Stimulated activated CD8-positive, alpha-beta memory T cell treated with anti-CD3 and anti-CD28 coated beads, Interleukin-15, amount 100 ng/mL, for 24 hours (primary cell): ENCODE results near the gene CCDC159.
"Not testable (repeated sequence)": the region's sequence is repeated elsewhere in the genome, so short reads cannot be mapped to it uniquely, and the experiment has no call there.

Experiments
- DNase-seq: peaks from one replicate; pipeline ENCODE4 v3.0.0-alpha.2; 2020; ENCODE audit warnings: low read depth

CCDC159 gene

DNA sequence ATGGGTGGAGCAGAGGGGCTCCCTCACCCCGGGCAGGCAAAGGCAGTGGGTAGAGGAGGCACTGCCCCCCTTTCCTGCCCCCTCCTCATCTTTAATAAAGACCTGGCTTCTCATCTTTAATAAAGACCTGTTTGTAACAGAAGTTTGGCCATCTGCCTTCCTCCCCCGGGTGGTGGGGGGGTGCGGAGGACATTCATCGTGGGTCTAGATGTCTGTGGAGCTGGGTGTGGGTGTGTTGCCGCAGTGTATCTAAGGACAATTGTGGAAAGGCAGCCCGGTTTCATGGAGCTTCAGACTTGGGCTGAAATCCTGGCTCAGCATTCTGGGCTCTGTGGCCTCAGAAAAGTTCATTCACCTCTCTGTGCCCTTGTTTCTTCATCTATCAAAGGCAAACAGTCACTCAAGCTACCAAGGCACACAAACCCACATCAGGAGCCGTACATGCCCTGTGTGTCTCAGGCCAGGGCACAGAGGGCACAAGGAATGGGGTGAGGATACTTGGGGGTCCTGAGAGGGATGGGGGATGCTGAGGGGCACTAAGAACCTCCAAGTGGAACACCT lies 19.3 kb downstream of the CCDC159 start:
- no peak for DNase-seq

- no peak for DNase-seq
Observed at GRCh38 chr19:11367528-11367927, 21.2 kb downstream of the CCDC159 start.

GRCh38 chr19:11370744-11371143 lies 24.4 kb downstream of the CCDC159 start:
- no peak for DNase-seq

GRCh38 chr19:11373166-11373884 lies 27.0 kb downstream of the CCDC159 start:
- no peak for DNase-seq

- DNase-seq, result no peak
Observed at GRCh38 chr19:11373885-11374432, 27.6 kb downstream of the CCDC159 start.

DNA sequence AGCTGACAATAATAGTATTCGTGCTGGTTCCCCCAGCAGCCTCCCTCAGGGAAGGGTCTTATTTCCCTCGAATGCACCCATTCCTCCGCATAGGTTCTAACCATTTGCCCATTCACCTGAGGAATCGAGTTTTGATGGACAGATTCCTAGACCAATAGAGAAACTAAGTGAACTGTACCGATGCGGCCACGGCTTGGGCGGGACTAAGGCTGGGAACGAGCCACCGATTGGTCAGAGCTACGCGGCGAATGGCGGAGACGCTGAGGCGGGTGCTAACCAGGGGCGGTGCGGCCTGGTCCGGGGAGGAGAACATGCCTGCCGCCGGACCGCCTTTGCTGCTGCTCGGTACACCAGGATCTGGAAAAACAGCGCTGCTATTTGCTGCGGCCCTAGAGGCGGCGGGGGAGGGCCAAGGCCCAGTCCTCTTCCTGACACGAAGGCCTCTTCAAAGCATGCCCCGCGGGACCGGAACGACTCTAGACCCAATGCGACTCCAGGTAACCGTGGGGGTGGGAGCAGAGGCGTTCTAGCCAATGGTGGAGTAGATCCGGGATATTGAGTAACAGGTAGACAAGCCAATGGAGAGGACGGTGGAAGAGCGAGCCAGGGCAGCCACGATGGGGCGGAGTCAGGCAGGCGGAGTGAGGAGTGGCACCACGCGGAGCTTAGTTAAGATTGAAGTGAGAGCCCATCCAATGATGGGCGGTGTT lies 28.3 kb downstream of the CCDC159 start, which contains the start of gene SWSAP1:
Gene SWSAP1, plus strand, starts transcription at position 234 of the 710 bp plus-strand sequence. Its CDS starts 15 bp downstream, at position 249.
- peak; percentile 84 for DNase-seq

DNA sequence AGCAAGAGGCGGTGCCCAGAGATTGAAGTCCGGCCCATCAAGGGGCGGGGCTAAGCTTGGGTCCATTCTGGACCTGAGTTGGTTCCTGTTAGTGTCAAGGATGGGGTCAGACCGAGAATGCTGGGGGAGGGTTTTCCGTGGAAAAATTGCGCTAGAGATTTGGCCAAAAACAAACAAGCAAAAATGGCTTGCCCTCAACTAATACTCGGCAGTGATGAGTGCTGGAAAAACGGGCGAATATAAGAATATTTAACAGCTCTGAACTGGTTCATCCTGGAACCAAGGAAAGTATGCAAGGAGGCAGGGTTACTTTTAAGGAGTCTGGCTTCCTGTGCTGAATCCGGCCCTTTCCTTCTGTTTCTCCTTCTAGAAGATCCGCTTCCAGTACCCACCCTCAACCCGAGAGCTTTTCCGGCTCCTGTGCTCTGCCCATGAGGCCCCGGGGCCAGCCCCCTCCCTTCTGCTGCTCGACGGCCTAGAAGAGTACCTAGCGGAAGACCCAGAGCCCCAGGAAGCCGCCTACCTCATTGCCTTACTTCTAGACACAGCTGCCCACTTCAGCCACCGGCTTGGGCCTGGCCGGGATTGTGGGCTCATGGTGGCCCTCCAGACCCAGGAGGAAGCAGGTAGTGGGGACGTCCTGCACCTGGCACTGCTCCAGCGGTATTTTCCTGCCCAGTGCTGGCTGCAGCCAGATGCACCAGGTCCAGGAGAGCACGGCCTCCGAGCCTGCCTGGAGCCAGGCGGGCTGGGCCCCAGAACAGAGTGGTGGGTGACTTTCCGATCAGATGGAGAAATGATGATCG lies 29.0 kb downstream of the CCDC159 start:
- DNase-seq, result no peak

DNA sequence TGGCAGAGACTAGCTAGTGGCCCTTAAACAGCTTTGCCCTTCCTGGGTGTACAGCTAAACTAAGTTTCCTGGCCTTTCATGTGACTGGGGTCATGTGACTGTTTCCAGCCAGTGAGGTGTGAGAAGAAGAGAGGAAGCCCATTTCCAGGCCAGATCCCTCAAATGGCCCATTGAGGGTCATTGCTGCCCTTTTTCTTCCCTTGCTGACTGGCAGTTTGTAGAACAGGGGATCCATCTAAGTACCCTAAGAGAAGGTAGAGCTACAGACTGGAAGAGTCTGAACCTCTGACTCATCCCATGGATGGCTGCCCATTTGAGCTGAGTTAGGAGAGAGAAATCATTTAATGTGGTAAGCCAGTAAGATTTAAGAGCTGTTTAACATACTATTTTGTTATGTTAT lies 30.9 kb downstream of the CCDC159 start:
- no peak for DNase-seq

- DNase-seq, result no peak
Observed at GRCh38 chr19:11377756-11378155, 31.4 kb downstream of the CCDC159 start.

DNA sequence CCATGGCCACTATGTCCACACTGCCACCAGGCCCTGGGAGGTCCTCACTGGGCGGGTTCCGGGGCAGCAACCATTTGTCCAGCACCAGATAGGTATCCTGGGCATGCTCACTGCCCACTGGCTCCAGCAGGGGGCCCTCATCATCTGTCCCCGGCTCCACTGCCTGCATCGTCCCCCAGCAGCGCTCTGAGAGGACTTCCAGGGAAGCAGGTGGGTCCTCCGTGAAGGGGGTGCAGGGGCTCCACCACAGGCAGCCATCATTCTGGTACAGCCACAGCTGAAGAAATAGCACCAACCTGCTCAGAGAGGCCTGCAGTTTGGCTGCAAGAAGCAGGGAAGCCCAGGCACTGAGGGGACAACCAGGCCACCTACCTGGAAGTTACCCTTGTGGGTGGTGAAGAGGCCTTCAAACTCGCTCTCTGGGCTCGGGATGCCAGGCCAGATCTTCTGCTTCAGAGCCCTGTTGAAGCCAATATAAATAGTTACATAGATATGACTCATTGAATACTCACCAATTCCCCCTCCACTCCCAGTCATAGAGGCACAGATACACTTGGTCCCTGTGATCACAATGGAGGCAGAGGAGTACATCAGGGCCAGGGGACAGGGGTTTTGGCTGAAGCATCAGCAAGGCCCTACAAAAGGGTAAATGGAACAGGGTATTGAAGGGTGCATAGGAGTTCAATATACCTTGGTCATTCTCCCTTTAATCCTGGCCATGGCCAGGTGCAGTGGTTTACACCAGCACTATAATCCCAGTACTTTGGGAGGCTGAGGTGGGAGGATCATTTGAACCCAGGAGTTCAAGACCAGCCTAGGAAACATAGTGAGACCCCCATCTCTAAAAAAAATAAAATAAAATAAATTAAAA lies 32.2 kb downstream of the CCDC159 start:
- DNase-seq, result no peak

- not testable (repeated sequence) for DNase-seq
Observed at GRCh38 chr19:11379269-11379845, 33.0 kb downstream of the CCDC159 start.

- DNase-seq, result no peak
Observed at GRCh38 chr19:11379857-11380350, 33.6 kb downstream of the CCDC159 start.

- peak; percentile 64 for DNase-seq
Observed at GRCh38 chr19:11380653-11381537, 34.6 kb downstream of the CCDC159 start.

- no peak for DNase-seq
Observed at GRCh38 chr19:11382898-11383705, 36.8 kb downstream of the CCDC159 start.

DNA sequence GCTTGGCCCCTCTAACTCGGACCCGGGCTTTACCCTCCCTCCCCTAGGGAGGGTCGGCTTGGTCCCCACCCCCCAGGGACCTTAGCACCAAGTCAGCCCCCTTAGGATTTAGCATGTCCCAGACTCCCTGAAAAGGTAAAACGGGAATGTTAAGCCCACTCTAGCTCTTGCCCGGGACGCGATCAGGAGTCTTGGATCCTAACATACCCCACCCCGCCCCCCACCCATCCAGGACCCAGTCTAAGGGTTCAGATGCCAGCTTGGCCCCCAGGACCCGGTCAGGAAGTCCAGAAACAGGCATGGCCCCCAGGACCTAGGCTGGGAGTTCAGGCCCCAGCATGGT lies 37.4 kb downstream of the CCDC159 start:
- no peak for DNase-seq

- DNase-seq, result no peak
Observed at GRCh38 chr19:11384778-11385129, 38.4 kb downstream of the CCDC159 start.

GRCh38 chr19:11387162-11388034 lies 41.1 kb downstream of the CCDC159 start:
- no peak for DNase-seq

DNA sequence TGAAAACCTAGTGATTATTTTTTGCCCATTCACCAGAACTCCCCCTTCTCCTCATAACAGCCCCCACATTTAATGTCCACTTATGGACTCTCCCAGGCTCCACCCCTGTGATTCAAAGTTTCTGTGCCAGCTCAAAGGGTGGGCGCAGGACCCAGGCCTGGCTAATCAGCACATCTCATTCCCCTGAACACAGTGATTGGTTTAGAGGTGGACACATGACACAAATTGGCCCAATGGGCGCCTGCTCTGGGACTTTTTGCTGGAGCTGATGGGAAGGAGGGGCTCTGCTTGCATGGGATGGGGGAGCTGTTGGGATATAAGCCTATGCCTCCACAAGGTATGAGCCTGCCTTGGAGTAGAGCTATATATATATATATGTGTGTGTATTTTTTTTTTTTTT lies 44.0 kb downstream of the CCDC159 start:
- DNase-seq, result no peak
